Smooth muscle cell (in vitro differentiated cells): ENCODE results near the gene FKBP1A. TPM values are rescaled to one million over a fixed set of nuclear protein-coding genes. Genes with fewer than 3 reads are reported as not detected.

ENCODE experiments used
- DNase-seq: peaks from one replicate; lab custom pipeline; 2025; ENCODE audit not compliant: unreplicated experiment; lab: John Stamatoyannopoulos, UW
- H2AFZ ChIP-seq: fragments of 200-600 bp; sonication (generic); 2 replicates; pipeline ENCODE4 v1.6.0; 2016; ENCODE audit warnings: antibody characterized with exemption, low read depth, mild to moderate bottlenecking
- H3F3A ChIP-seq: fragments of 200-600 bp; sonication (generic); 2 replicates; pipeline ENCODE4 v1.6.0; 2017; ENCODE audit warnings: antibody characterized with exemption, low read depth
- H3K27ac ChIP-seq: fragments of 200-600 bp; sonication (generic); 2 replicates; pipeline ENCODE4 v1.5.1; 2016; ENCODE audit warnings: low read depth, mild to moderate bottlenecking
- H3K27me3 ChIP-seq: fragments of 200-600 bp; sonication (generic); 2 replicates; pipeline ENCODE4 v1.6.1; 2016; ENCODE audit warnings: low read depth, mild to moderate bottlenecking
- H3K36me3 ChIP-seq: fragments of 200-600 bp; sonication (generic); 2 replicates; pipeline ENCODE4 v1.5.1; 2016; ENCODE audit warnings: low read depth
- H3K4me1 ChIP-seq: fragments of 200-600 bp; sonication (generic); 2 replicates; pipeline ENCODE4 v1.5.1; 2016; ENCODE audit warnings: low read depth
- H3K4me2 ChIP-seq: fragments of 200-600 bp; sonication (generic); 2 replicates; pipeline ENCODE4 v1.6.0; 2016; ENCODE audit warnings: mild to moderate bottlenecking
- H3K4me3 ChIP-seq: fragments of 200-600 bp; sonication (generic); 2 replicates; pipeline ENCODE4 v1.5.1; 2016; ENCODE audit warnings: mild to moderate bottlenecking
- H3K79me2 ChIP-seq: fragments of 200-600 bp; sonication (generic); 2 replicates; pipeline ENCODE4 v1.6.0; 2016; ENCODE audit warnings: low read depth, mild to moderate bottlenecking
- H3K9ac ChIP-seq: fragments of 200-600 bp; sonication (generic); 2 replicates; pipeline ENCODE4 v1.6.0; 2016; ENCODE audit warnings: low read depth
- H3K9me3 ChIP-seq: fragments of 200-600 bp; sonication (generic); replicated peaks from 2 replicates; pipeline ENCODE4 v1.5.1; 2016; ENCODE audit warnings: low read depth
- H4K20me1 ChIP-seq: fragments of 200-600 bp; sonication (generic); 2 replicates; pipeline ENCODE4 v1.6.0; 2016; ENCODE audit warnings: low read depth
- CTCF ChIP-seq: fragments of 200-600 bp; sonication (generic); IDR thresholded peaks from 2 replicates; pipeline ENCODE4 v1.5.1; 2017; ENCODE audit warnings: borderline replicate concordance, mild to moderate bottlenecking, antibody characterized with exemption; ENCODE audit not compliant: insufficient read depth, poor library complexity, severe bottlenecking
- WGBS: methylation state at CpG from one replicate; pipeline ENCODE4 v1.1.7; 2016; ENCODE audit warnings: low lambda C conversion rate; 5-methylcytosine and 5-hydroxymethylcytosine counted together
- polyA plus RNA-seq: library from polyadenylated mRNA; unstranded; fragments of >200 nt; fragmentation: Nextera tagmentation; extraction: Ambion mirVana; gene quantifications from 2 replicates; pipeline ENCODE4 v1.2.1, GENCODE V29; 2016
- total RNA-seq: library from RNA; depleted of rRNA; stranded (reverse); fragments of >200 nt; gene quantifications from 2 replicates; pipeline ENCODE4 v1.2.3, GENCODE V29; 2014

The FKBP1A gene
- total and polyA plus RNA-seq, 2 experiments from 2014 or later, result 163 to 184 TPM

GRCh38 chr20:1435337-1435699 lies 42.5 kb upstream of the FKBP1A start:
- Histone ChIP-seq H4K20me1 (no peaks in the 10 kb centered on the region), H3K79me2 (no peaks in the 10 kb centered on the region), H3K9ac (no peak overlapping the region), H3F3A (no peaks in the 10 kb centered on the region), H3K4me1 (no peaks in the 10 kb centered on the region), H3K27ac (no peak overlapping the region), H3K36me3 (no peaks in the 10 kb centered on the region), H3K4me2 (no peak overlapping the region), H2AFZ (no peak overlapping the region), H3K4me3 (no peak overlapping the region), H3K27me3 (no peaks in the 10 kb centered on the region), H3K9me3 (no peaks in the 10 kb centered on the region)
- TF ChIP-seq CTCF, result no peak
- no peak for DNase-seq

GRCh38 chr20:1434571-1435336 lies 41.9 kb upstream of the FKBP1A start:
- H3K4me2 ChIP-seq, result no peak overlapping the region

GRCh38 chr20:1431158-1431557 lies 38.3 kb upstream of the FKBP1A start:
- no peak for TF ChIP-seq CTCF
- Histone ChIP-seq H3K4me2 (no peak overlapping the region), H3K79me2 (no peaks in the 10 kb centered on the region), H3K27me3 (no peaks in the 10 kb centered on the region), H3K9me3 (no peaks in the 10 kb centered on the region), H2AFZ (no peak overlapping the region), H3K27ac (no peak overlapping the region), H3K9ac (no peak overlapping the region), H3F3A (no peaks in the 10 kb centered on the region), H3K4me1 (peaks cover 12% of the 10 kb centered on the region), H3K36me3 (no peaks in the 10 kb centered on the region), H4K20me1 (no peaks in the 10 kb centered on the region), H3K4me3 (no peak overlapping the region)
- no peak for DNase-seq
- 29% methylated on average over 1 of the region's 1 CpG for WGBS

More at GRCh38 chr20:1434571-1435336, 41.9 kb upstream of the FKBP1A start:
- Histone ChIP-seq H3F3A (no peaks in the 10 kb centered on the region), H3K9ac (no peak overlapping the region), H3K27me3 (no peaks in the 10 kb centered on the region), H3K4me1 (no peaks in the 10 kb centered on the region), H3K4me3 (no peak overlapping the region), H4K20me1 (no peaks in the 10 kb centered on the region), H3K36me3 (no peaks in the 10 kb centered on the region), H2AFZ (no peak overlapping the region), H3K79me2 (no peaks in the 10 kb centered on the region), H3K9me3 (no peaks in the 10 kb centered on the region), H3K27ac (no peak overlapping the region)
- 78% methylated on average over 2 of the region's 2 CpGs for WGBS
- TF ChIP-seq CTCF, result no peak
- DNase-seq, result no peak

- Histone ChIP-seq H3K4me3 (no peak overlapping the region), H2AFZ (no peak overlapping the region), H3K4me2 (no peak overlapping the region), H4K20me1 (no peaks in the 10 kb centered on the region), H3K9ac (no peak overlapping the region), H3K4me1 (peaks cover 12% of the 10 kb centered on the region), H3K36me3 (no peaks in the 10 kb centered on the region), H3K9me3 (no peaks in the 10 kb centered on the region), H3F3A (no peaks in the 10 kb centered on the region), H3K79me2 (no peaks in the 10 kb centered on the region), H3K27ac (no peak overlapping the region), H3K27me3 (no peaks in the 10 kb centered on the region)
- no peak for TF ChIP-seq CTCF
- no peak for DNase-seq
- WGBS, result 86% methylated on average over 1 of the region's 1 CpG
Measured at GRCh38 chr20:1430004-1430451, 37.2 kb upstream of the FKBP1A start.
